ENCODE data around the gene FGF14.

The FGF14 gene

GRCh38 chr13:101798437-101798836, 603.4 kb downstream of the FGF14 start:
- no peak for DNase-seq (ENCODE audit: low spot score)
- Histone ChIP-seq H3K4me3 (no peak overlapping the region), H3K27ac (no peak overlapping the region)
- TF ChIP-seq CTCF (IDR thresholded peaks at IDR 0.05): no peak

GRCh38 chr13:101795460-101795859, 606.4 kb downstream of the FGF14 start:
- Histone ChIP-seq H3K27ac (no peak overlapping the region), H3K4me3 (no peak overlapping the region)
- no peak for TF ChIP-seq CTCF (IDR thresholded peaks at IDR 0.05)
- no peak for DNase-seq (ENCODE audit: low spot score)

- no peak overlapping the region for H3K4me3 ChIP-seq
- H3K27ac ChIP-seq: no peak overlapping the region
- no peak for DNase-seq (ENCODE audit: low spot score)
- no peak for TF ChIP-seq CTCF (IDR thresholded peaks at IDR 0.05)
Observed at GRCh38 chr13:101795025-101795424, 606.8 kb downstream of the FGF14 start.

- TF ChIP-seq CTCF (IDR thresholded peaks at IDR 0.05): no peak
- DNase-seq (ENCODE audit: low spot score): no peak
- Histone ChIP-seq H3K4me3 (no peak overlapping the region), H3K27ac (no peak overlapping the region)
Observed at GRCh38 chr13:101792189-101792588, 609.7 kb downstream of the FGF14 start.

- no peak for DNase-seq (ENCODE audit: low spot score)
- H3K27ac ChIP-seq: no peak overlapping the region
- no peak overlapping the region for H3K4me3 ChIP-seq
- TF ChIP-seq CTCF (IDR thresholded peaks at IDR 0.05): no peak
Observed at GRCh38 chr13:101785858-101786257, 616.0 kb downstream of the FGF14 start.

- no peak for DNase-seq (ENCODE audit: low spot score)
- no peak overlapping the region for H3K4me3 ChIP-seq
- no peak for TF ChIP-seq CTCF (IDR thresholded peaks at IDR 0.05)
- no peak overlapping the region for H3K27ac ChIP-seq
Observed at GRCh38 chr13:101784313-101784712, 617.5 kb downstream of the FGF14 start.

- DNase-seq (ENCODE audit: low spot score): no peak
- no peak for TF ChIP-seq CTCF (IDR thresholded peaks at IDR 0.05)
- Histone ChIP-seq H3K27ac (no peak overlapping the region), H3K4me3 (no peak overlapping the region)
Observed at GRCh38 chr13:101783554-101783953, 618.3 kb downstream of the FGF14 start.

All from coronary artery (tissue), 2 donors.